Cardiac muscle cell (in vitro differentiated cells and primary cell): ENCODE measurements around the gene HIVEP3. TPM values are rescaled to one million over a fixed set of nuclear protein-coding genes. Genes with fewer than 3 reads are reported as not detected.

Source experiments
- DNase-seq, 2 donors: peaks; one replicate each; pipeline versions ENCODE4 v3.0.0 to v3.0.0-alpha.2; 2010 to 2017; ENCODE audit warnings: low read depth in 1 of 2, low spot score in 1 of 2
- H3K27ac ChIP-seq: fragments of 200-600 bp; sonication (generic); 2 replicates; pipeline ENCODE4 v1.5.1; 2016
- H3K27me3 ChIP-seq: fragments of 200-600 bp; sonication (generic); 2 replicates; pipeline ENCODE4 v1.6.0; 2016; ENCODE audit warnings: control low read depth
- H3K36me3 ChIP-seq: fragments of 200-600 bp; sonication (generic); 2 replicates; pipeline ENCODE4 v1.5.1; 2016; ENCODE audit warnings: control low read depth
- H3K4me1 ChIP-seq: fragments of 200-600 bp; sonication (generic); 2 replicates; pipeline ENCODE4 v1.8.1; 2017; ENCODE audit warnings: low read depth, mild to moderate bottlenecking, mixed run types
- H3K4me3 ChIP-seq: fragments of 200-600 bp; sonication (generic); 2 replicates; pipeline ENCODE4 v1.5.1; 2016; ENCODE audit warnings: mild to moderate bottlenecking
- H3K9me3 ChIP-seq: fragments of 200-600 bp; sonication (generic); 2 replicates; pipeline ENCODE4 v1.5.1; 2017; ENCODE audit warnings: low read depth, mild to moderate bottlenecking, control low read depth
- CTCF ChIP-seq: IDR thresholded peaks from 2 replicates; pipeline ENCODE4 v1.5.1; 2012; ENCODE audit warnings: low read depth, mild to moderate bottlenecking, low read length
- polyA plus RNA-seq: library from polyadenylated mRNA; unstranded; fragments of >200 nt; fragmentation: Nextera tagmentation; extraction: Ambion mirVana; gene quantifications from 2 replicates; pipeline ENCODE4 v1.2.1, GENCODE V29; 2016
- total RNA-seq: library from RNA; depleted of rRNA; stranded (reverse); fragments of >200 nt; gene quantifications from 2 replicates; pipeline ENCODE4 v1.2.3, GENCODE V29; 2016

HIVEP3 gene
- total and polyA plus RNA-seq, 2 experiments from 2014 or later, result 0.42 to 0.62 TPM

GRCh38 chr1:41735631-41736260 is 183.0 kb downstream of the HIVEP3 start:
- no peak overlapping the region for H3K4me3 ChIP-seq
- DNase-seq, result peak; percentile 66 to 67
- H3K4me1 ChIP-seq, result peaks cover 19% of the 10 kb centered on the region
- H3K36me3 ChIP-seq, result no peaks in the 10 kb centered on the region
- H3K9me3 ChIP-seq, result no peaks in the 10 kb centered on the region
- H3K27me3 ChIP-seq, result no peaks in the 10 kb centered on the region
- TF ChIP-seq CTCF, result no peak
- H3K27ac ChIP-seq, result peak overlapping the region; percentile 57

- Histone ChIP-seq H3K9me3 (no peaks in the 10 kb centered on the region), H3K4me1 (peaks cover 19% of the 10 kb centered on the region), H3K27ac (no peak overlapping the region), H3K36me3 (no peaks in the 10 kb centered on the region), H3K27me3 (no peaks in the 10 kb centered on the region), H3K4me3 (no peak overlapping the region)
- no peak for DNase-seq
- TF ChIP-seq CTCF, result no peak
Measured at GRCh38 chr1:41735139-41735538, 183.6 kb downstream of the HIVEP3 start.

- no peak overlapping the region for H3K27ac ChIP-seq
- H3K36me3 ChIP-seq, result no peaks in the 10 kb centered on the region
- no peaks in the 10 kb centered on the region for H3K27me3 ChIP-seq
- peaks cover 19% of the 10 kb centered on the region for H3K4me1 ChIP-seq
- H3K9me3 ChIP-seq, result no peaks in the 10 kb centered on the region
- no peak overlapping the region for H3K4me3 ChIP-seq
- no peak for TF ChIP-seq CTCF
- no peak for DNase-seq
Measured at GRCh38 chr1:41734201-41734970, 184.3 kb downstream of the HIVEP3 start.

- H3K4me1 ChIP-seq, result peaks cover 15% of the 10 kb centered on the region
- no peak overlapping the region for H3K27ac ChIP-seq
- no peak overlapping the region for H3K4me3 ChIP-seq
- H3K27me3 ChIP-seq, result no peaks in the 10 kb centered on the region
- no peaks in the 10 kb centered on the region for H3K9me3 ChIP-seq
- TF ChIP-seq CTCF, result no peak
- H3K36me3 ChIP-seq, result no peaks in the 10 kb centered on the region
- no peak for DNase-seq
Measured at GRCh38 chr1:41733725-41734124, 185.0 kb downstream of the HIVEP3 start.

- no peak for DNase-seq
- Histone ChIP-seq H3K27me3 (no peaks in the 10 kb centered on the region), H3K4me3 (no peak overlapping the region), H3K27ac (no peak overlapping the region), H3K36me3 (no peaks in the 10 kb centered on the region), H3K4me1 (peaks cover 15% of the 10 kb centered on the region), H3K9me3 (no peaks in the 10 kb centered on the region)
- no peak for TF ChIP-seq CTCF
Measured at GRCh38 chr1:41733021-41733420, 185.7 kb downstream of the HIVEP3 start.
